Measurements from ENCODE around the gene KCNA2. TPM values are rescaled to one million over a fixed set of nuclear protein-coding genes. Genes with fewer than 3 reads are reported as not detected.

KCNA2 gene
- total and polyA plus RNA-seq, 7 donors: 0.05 to 1.1 (median 0.40) TPM

GRCh38 chr1:110638556-110638955 is 32.4 kb upstream of the KCNA2 start:
- intact Hi-C loops (cut with DNase I): no loop called here
- WGBS, 3 donors: 82 to 87% (median 87%) methylated on average over 6 of the region's 6 CpGs
- Histone ChIP-seq H3K9me3 (no peaks in the 10 kb centered on the region), H3K36me3 (ENCODE audit: insufficient read depth in 1 of 2, low read depth in 1 of 2) (no peaks in the 10 kb centered on the region), H3K4me1 (no peaks in the 10 kb centered on the region), H3K27ac (no peak overlapping the region), H3K27me3 (ENCODE audit: insufficient read depth in 3 of 3, low read length in 2 of 3) (no peaks in the 10 kb centered on the region), H3K4me3 (no peak overlapping the region)
- ATAC-seq (no peak), DNase-seq (no peak)
- TF ChIP-seq CTCF (IDR thresholded peaks at IDR 0.05): no peak

- TF ChIP-seq CTCF (IDR thresholded peaks at IDR 0.05): no peak
- Histone ChIP-seq H3K27ac (no peak overlapping the region), H3K4me1 (no peaks in the 10 kb centered on the region)
Measured at GRCh38 chr1:110638058-110638457, 31.9 kb upstream of the KCNA2 start.

GRCh38 chr1:110637475-110637874 is 31.3 kb upstream of the KCNA2 start:
- H3K27me3 ChIP-seq (ENCODE audit: insufficient read depth in 3 of 3, low read length in 2 of 3): no peaks in the 10 kb centered on the region
- no peak for TF ChIP-seq CTCF (IDR thresholded peaks at IDR 0.05)
- no peaks in the 10 kb centered on the region for H3K36me3 ChIP-seq (ENCODE audit: insufficient read depth in 1 of 2, low read depth in 1 of 2)
- no peaks in the 10 kb centered on the region for H3K4me1 ChIP-seq
- 69 to 84% (median 79%) methylated on average over 3 of the region's 3 CpGs for WGBS, 3 donors
- H3K9me3 ChIP-seq: no peaks in the 10 kb centered on the region
- ATAC-seq (no peak), DNase-seq (no peak)
- no peak overlapping the region for H3K4me3 ChIP-seq
- H3K27ac ChIP-seq: no peak overlapping the region
- intact Hi-C loops (cut with DNase I): no loop called here

More at GRCh38 chr1:110638058-110638457, 31.9 kb upstream of the KCNA2 start:
- Histone ChIP-seq H3K36me3 (ENCODE audit: insufficient read depth in 1 of 2, low read depth in 1 of 2) (no peaks in the 10 kb centered on the region), H3K27me3 (ENCODE audit: insufficient read depth in 3 of 3, low read length in 2 of 3) (no peaks in the 10 kb centered on the region), H3K9me3 (no peaks in the 10 kb centered on the region), H3K4me3 (no peak overlapping the region)
- ATAC-seq (no peak), DNase-seq (no peak)
- 44 to 56% (median 46%) methylated on average over 2 of the region's 2 CpGs for WGBS, 3 donors
- intact Hi-C loops (cut with DNase I): no loop called here

GRCh38 chr1:110636149-110636935 is 30.2 kb upstream of the KCNA2 start:
- no peak overlapping the region for H3K27ac ChIP-seq
- ATAC-seq: no peak
- TF ChIP-seq CTCF (IDR thresholded peaks at IDR 0.05): no peak
- no peaks in the 10 kb centered on the region for H3K27me3 ChIP-seq (ENCODE audit: insufficient read depth in 3 of 3, low read length in 2 of 3)
- H3K36me3 ChIP-seq (ENCODE audit: insufficient read depth in 1 of 2, low read depth in 1 of 2): no peaks in the 10 kb centered on the region
- WGBS, 3 donors: 88 to 96% (median 94%) methylated on average over 4 of the region's 4 CpGs
- intact Hi-C loops (cut with DNase I): no loop called here
- no peak for DNase-seq
- H3K4me3 ChIP-seq: no peak overlapping the region
- H3K4me1 ChIP-seq: no peaks in the 10 kb centered on the region
- no peaks in the 10 kb centered on the region for H3K9me3 ChIP-seq

- H3K27ac ChIP-seq: no peak overlapping the region
- TF ChIP-seq CTCF (IDR thresholded peaks at IDR 0.05): no peak
- intact Hi-C loops (cut with DNase I): no loop called here
Measured at GRCh38 chr1:110635434-110635833, 29.3 kb upstream of the KCNA2 start.

More at GRCh38 chr1:110635434-110635833, 29.3 kb upstream of the KCNA2 start:
- DNase-seq (no peak), ATAC-seq (no peak)
- WGBS, 3 donors: 70 to 88% (median 71%) methylated on average over 2 of the region's 2 CpGs
- no peaks in the 10 kb centered on the region for H3K36me3 ChIP-seq (ENCODE audit: insufficient read depth in 1 of 2, low read depth in 1 of 2)
- no peak overlapping the region for H3K4me3 ChIP-seq
- no peaks in the 10 kb centered on the region for H3K9me3 ChIP-seq
- no peaks in the 10 kb centered on the region for H3K4me1 ChIP-seq
- H3K27me3 ChIP-seq (ENCODE audit: insufficient read depth in 3 of 3, low read length in 2 of 3): no peaks in the 10 kb centered on the region

All from psoas muscle (tissue), 8 donors.